OCI-LY3 (cell line): ENCODE results near the gene OGG1.

ENCODE experiments used
- CTCF ChIP-seq: fragments of 200-600, 300-600 bp; sonication (generic); IDR thresholded peaks from 2 replicates; pipeline ENCODE4 v1.5.1; 2014; ENCODE audit warnings: antibody characterized with exemption, low read length, low read depth
- EZH2phosphoT487 ChIP-seq: fragments of 200-600 bp; shearing (Covaris generic); IDR thresholded peaks from 2 replicates; pipeline ENCODE4 v1.6.1; 2018; ENCODE audit warnings: antibody characterized with exemption, mixed run types, low read depth

GRCh38 chr3:9725775-9726515, 23.8 kb upstream of the OGG1 start:
- TF ChIP-seq CTCF (no peak), EZH2phosphoT487 (no peak)
